Mucosa of rectum (tissue), 2 donors: ENCODE measurements around the gene SRL.

Source experiments
- H3K27ac ChIP-seq, 2 donors: one replicate each; pipeline ENCODE4 v1.7.0; 2013; ENCODE audit warnings: inconsistent platforms in 2 of 2, low read depth in 2 of 2, low read length in 2 of 2
- H3K27me3 ChIP-seq, 2 donors: one replicate each; pipeline ENCODE4 v1.7.0; 2013; ENCODE audit warnings: low read length in 2 of 2; ENCODE audit not compliant: control insufficient read depth in 2 of 2, insufficient read depth in 2 of 2
- H3K36me3 ChIP-seq, 2 donors: one replicate each; pipeline ENCODE4 v1.7.0; 2013; ENCODE audit warnings: low read length in 2 of 2; ENCODE audit not compliant: control insufficient read depth in 2 of 2, insufficient read depth in 2 of 2
- H3K4me1 ChIP-seq, 2 donors: one replicate each; pipeline ENCODE4 v1.7.0; 2013; ENCODE audit warnings: low read length in 2 of 2, mild to moderate bottlenecking in 1 of 2; ENCODE audit not compliant: control insufficient read depth in 2 of 2, insufficient read depth in 2 of 2
- H3K4me3 ChIP-seq, 2 donors: one replicate each; pipeline ENCODE4 v1.7.0; 2013; ENCODE audit warnings: low read length in 2 of 2
- H3K9ac ChIP-seq, 2 donors: one replicate each; pipeline ENCODE4 v1.7.0; 2013; ENCODE audit warnings: low read length in 2 of 2, low read depth in 1 of 2, mild to moderate bottlenecking in 1 of 2
- H3K9me3 ChIP-seq, 2 donors: one replicate each; pipeline ENCODE4 v1.7.0; 2013; ENCODE audit warnings: low read length in 2 of 2; ENCODE audit not compliant: control insufficient read depth in 2 of 2
- donor health status: healthy.
- donor health status: Normal muscosa, but diverticular disease.

Gene SRL

DNA sequence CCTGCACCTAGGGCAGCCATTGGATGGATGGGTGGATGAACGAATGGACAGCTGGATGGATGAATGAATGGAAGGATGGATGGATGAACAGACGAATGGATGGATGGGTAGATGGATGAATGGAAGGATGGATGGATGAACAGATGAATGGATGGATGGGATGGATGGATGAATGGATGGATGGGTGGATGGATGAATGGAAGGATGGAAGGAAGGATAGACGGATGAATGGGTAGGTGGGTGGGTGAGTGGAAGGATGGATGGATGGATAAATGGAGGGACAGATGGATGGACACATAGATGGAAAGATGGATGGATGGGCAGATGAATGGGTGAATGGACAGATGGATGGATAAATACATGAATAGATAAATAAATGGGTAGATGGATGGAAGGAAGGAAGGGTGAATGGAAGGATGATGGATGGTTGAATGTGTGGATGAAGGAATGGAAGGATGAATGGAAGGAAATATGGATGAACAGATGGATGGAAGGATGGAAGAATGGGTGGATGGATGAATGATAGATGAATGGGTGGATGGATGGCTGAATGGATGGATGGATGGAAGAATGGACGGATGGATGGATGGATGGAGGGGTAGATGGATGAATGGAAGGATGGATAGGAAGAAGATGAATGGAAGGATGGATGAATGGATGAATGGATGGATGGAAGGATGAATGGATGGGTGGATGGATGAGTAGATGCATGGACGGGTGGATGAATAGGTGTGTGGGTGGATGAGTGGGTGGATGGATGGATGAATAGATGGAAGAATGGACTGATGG lies 15.4 kb downstream of the SRL start:
- Histone ChIP-seq H3K4me3 (no peak overlapping the region), H3K4me1 (no peaks in the 10 kb centered on the region), H3K9me3 (no peaks in the 10 kb centered on the region), H3K9ac (no peak overlapping the region), H3K36me3 (no peaks in the 10 kb centered on the region), H3K27me3 (no peaks in the 10 kb centered on the region), H3K27ac (no peak overlapping the region)

GRCh38 chr16:4225075-4225474 lies 16.8 kb downstream of the SRL start:
- no peak overlapping the region for H3K27ac ChIP-seq
- H3K9ac ChIP-seq, result no peak overlapping the region
- no peaks in the 10 kb centered on the region for H3K4me1 ChIP-seq
- H3K4me3 ChIP-seq, result no peak overlapping the region
- no peaks in the 10 kb centered on the region for H3K36me3 ChIP-seq
- no peaks in the 10 kb centered on the region for H3K27me3 ChIP-seq
- no peaks in the 10 kb centered on the region for H3K9me3 ChIP-seq

GRCh38 chr16:4220358-4220757 lies 21.5 kb downstream of the SRL start:
- Histone ChIP-seq H3K9me3 (no peaks in the 10 kb centered on the region), H3K36me3 (no peaks in the 10 kb centered on the region), H3K4me3 (no peak overlapping the region), H3K27me3 (no peaks in the 10 kb centered on the region), H3K27ac (no peak overlapping the region), H3K4me1 (peaks cover 7 to 19% of the 10 kb centered on the region in 2 donors), H3K9ac (no peak overlapping the region)

DNA sequence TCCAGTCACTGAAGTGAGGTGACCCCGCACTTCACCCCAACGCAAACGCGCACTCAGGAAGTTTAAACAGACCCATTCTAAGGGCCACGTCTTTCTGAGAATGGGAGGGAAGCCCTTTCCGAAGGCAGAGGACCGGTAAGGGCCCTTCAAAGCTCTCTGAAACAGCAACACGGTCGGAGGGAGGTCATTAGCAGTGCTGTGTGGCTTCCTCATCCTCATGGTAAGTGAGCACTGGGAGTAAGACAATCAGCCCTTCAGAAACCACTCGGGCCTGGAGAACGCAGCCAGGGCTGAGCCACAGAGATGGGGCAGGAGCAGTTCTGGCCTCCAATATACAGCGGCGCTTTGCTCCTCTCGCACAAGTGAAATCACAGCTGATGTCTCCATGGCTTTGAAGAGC lies 23.7 kb downstream of the SRL start:
- H3K36me3 ChIP-seq, result no peaks in the 10 kb centered on the region
- H3K27ac ChIP-seq, result peak overlapping the region in 1 of 2 donors; percentile 9
- H3K4me1 ChIP-seq, result peaks cover 9 to 27% of the 10 kb centered on the region in 2 donors
- no peaks in the 10 kb centered on the region for H3K27me3 ChIP-seq
- no peak overlapping the region for H3K4me3 ChIP-seq
- no peaks in the 10 kb centered on the region for H3K9me3 ChIP-seq
- H3K9ac ChIP-seq, result no peak overlapping the region

- Histone ChIP-seq H3K27ac (peak overlapping the region; percentile 9 to 31), H3K4me3 (no peak overlapping the region), H3K27me3 (no peaks in the 10 kb centered on the region), H3K36me3 (no peaks in the 10 kb centered on the region), H3K9me3 (no peaks in the 10 kb centered on the region), H3K4me1 (peaks cover 9 to 33% of the 10 kb centered on the region in 2 donors), H3K9ac (no peak overlapping the region)
Observed at GRCh38 chr16:4217204-4218131, 24.4 kb downstream of the SRL start.

DNA sequence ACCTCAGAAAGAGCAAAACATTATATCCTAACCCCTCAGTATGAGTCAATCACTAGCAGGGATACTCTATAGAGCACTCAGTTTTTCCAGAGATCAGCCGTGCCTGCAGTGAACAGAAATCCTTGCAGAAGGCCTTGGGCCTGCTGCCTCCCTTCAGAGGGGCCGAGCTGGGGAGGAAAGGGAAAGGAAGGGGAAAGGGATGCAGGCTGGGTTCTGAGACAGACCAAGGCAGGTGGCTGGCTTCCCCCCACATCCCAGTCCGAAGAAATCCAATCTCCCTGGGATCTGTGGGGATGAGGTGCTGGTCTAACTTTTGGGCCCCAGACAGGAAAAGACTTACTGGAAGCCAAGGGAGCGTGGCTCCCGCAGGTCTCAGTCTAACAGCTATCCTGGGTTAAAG lies 25.3 kb downstream of the SRL start:
- Histone ChIP-seq H3K36me3 (no peaks in the 10 kb centered on the region), H3K9ac (no peak overlapping the region), H3K9me3 (no peaks in the 10 kb centered on the region), H3K4me3 (no peak overlapping the region), H3K27me3 (no peaks in the 10 kb centered on the region), H3K4me1 (peaks cover 9 to 36% of the 10 kb centered on the region in 2 donors), H3K27ac (peak overlapping the region in 1 of 2 donors; percentile 31)

- H3K27ac ChIP-seq, result no peak overlapping the region
- no peaks in the 10 kb centered on the region for H3K27me3 ChIP-seq
- no peak overlapping the region for H3K9ac ChIP-seq
- H3K4me3 ChIP-seq, result no peak overlapping the region
- peaks cover 9 to 36% of the 10 kb centered on the region in 2 donors for H3K4me1 ChIP-seq
- no peaks in the 10 kb centered on the region for H3K36me3 ChIP-seq
- H3K9me3 ChIP-seq, result no peaks in the 10 kb centered on the region
Observed at GRCh38 chr16:4215106-4215505, 26.8 kb downstream of the SRL start.

GRCh38 chr16:4214215-4214621 lies 27.7 kb downstream of the SRL start:
- peaks cover 9 to 42% of the 10 kb centered on the region in 2 donors for H3K4me1 ChIP-seq
- H3K27ac ChIP-seq, result peak overlapping the region in 1 of 2 donors; percentile 81
- no peaks in the 10 kb centered on the region for H3K9me3 ChIP-seq
- peak overlapping the region in 1 of 2 donors; percentile 13 for H3K4me3 ChIP-seq
- peak overlapping the region in 1 of 2 donors; percentile 8 for H3K9ac ChIP-seq
- no peaks in the 10 kb centered on the region for H3K36me3 ChIP-seq
- peaks cover 0 to 2% of the 10 kb centered on the region in 2 donors for H3K27me3 ChIP-seq

DNA sequence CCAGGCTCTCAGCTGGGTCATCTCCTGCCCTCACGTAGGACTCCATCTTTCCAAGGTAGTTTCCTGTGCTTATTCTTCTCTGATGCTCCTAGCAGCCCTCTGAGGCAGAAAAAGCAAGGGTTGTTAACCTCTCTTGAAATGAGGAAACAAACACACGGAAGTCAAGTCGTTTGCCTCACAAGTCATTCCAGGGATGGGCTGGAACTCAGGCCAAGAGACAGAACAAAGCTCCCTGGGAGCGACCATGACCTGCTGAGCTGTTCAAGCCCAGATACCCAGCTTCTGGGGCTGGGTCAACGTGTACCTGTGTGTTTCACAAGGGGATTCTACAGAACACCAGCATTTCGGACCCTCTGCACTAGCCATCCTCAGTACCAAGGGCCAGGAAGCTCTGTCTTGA lies 28.1 kb downstream of the SRL start:
- Histone ChIP-seq H3K9ac (peak overlapping the region in 1 of 2 donors; percentile 8), H3K4me3 (peak overlapping the region in 1 of 2 donors; percentile 13), H3K36me3 (no peaks in the 10 kb centered on the region), H3K27me3 (peaks cover 0 to 2% of the 10 kb centered on the region in 2 donors), H3K27ac (peak overlapping the region; percentile 52 to 81), H3K9me3 (no peaks in the 10 kb centered on the region), H3K4me1 (peaks cover 9 to 43% of the 10 kb centered on the region in 2 donors)

GRCh38 chr16:4212934-4213296 lies 29.0 kb downstream of the SRL start:
- H3K9ac ChIP-seq, result no peak overlapping the region
- peaks cover 0 to 2% of the 10 kb centered on the region in 2 donors for H3K27me3 ChIP-seq
- no peak overlapping the region for H3K4me3 ChIP-seq
- peaks cover 9 to 36% of the 10 kb centered on the region in 2 donors for H3K4me1 ChIP-seq
- peak overlapping the region in 1 of 2 donors; percentile 53 for H3K27ac ChIP-seq
- H3K9me3 ChIP-seq, result no peaks in the 10 kb centered on the region
- no peaks in the 10 kb centered on the region for H3K36me3 ChIP-seq
